Activated CD4-positive, alpha-beta memory T cell treated with anti-CD3 and anti-CD28 coated beads for 36 hours (primary cell): ENCODE results near the gene TUT4. TPM values are rescaled to one million over a fixed set of nuclear protein-coding genes. Genes with fewer than 3 reads are reported as not detected.
A peak's percentile ranks its signal among the peaks of the same experiment; 100 is the strongest.

ENCODE experiments used
- CTCF ChIA-PET: fragments of 350-600 bp; sonication (Branson Sonifier 250); formaldehyde crosslinking; loops from one replicate; lab custom pipeline; 2021; ENCODE audit warnings: antibody characterized with exemption, inconsistent platforms; lab: Charles Lee
- POLR2A ChIA-PET: fragments of 350-600 bp; sonication (Branson Sonifier 250); formaldehyde crosslinking; loops from one replicate; lab custom pipeline; 2021; ENCODE audit warnings: antibody characterized with exemption; lab: Charles Lee
- DNase-seq: peaks from one replicate; pipeline ENCODE4 v3.0.0-alpha.2; 2020
- H3K27ac Mint-ChIP-seq: one replicate; pipeline ENCODE4 v1.8.0; 2021; ENCODE audit warnings: mixed read lengths
- H3K27me3 Mint-ChIP-seq: one replicate; pipeline ENCODE4 v1.8.0; 2021; ENCODE audit warnings: mixed read lengths
- H3K36me3 Mint-ChIP-seq: one replicate; pipeline ENCODE4 v1.8.0; 2021; ENCODE audit warnings: mixed read lengths
- H3K4me1 Mint-ChIP-seq: one replicate; pipeline ENCODE4 v1.8.0; 2021; ENCODE audit warnings: low read depth, mixed read lengths
- H3K4me3 Mint-ChIP-seq: one replicate; pipeline ENCODE4 v1.8.0; 2021; ENCODE audit warnings: mild to moderate bottlenecking, mixed read lengths
- H3K9me3 Mint-ChIP-seq: one replicate; pipeline ENCODE4 v1.8.0; 2021; ENCODE audit warnings: mixed read lengths
- intact Hi-C: fragments of 100-400 bp; cut with micrococcal nuclease; formaldehyde crosslinking; loops from one replicate; pipeline ENCODE4 v1.15.1; 2023
- total RNA-seq, 2 experiments: library from RNA; stranded (reverse); gene quantifications; one replicate each; pipeline ENCODE4 v1.2.3, GENCODE V29; 2021

Gene TUT4
- total RNA-seq, 2 experiments from 2014 or later: 54.6 to 62.1 TPM

GRCh38 chr1:52551507-52552235 lies 1.2 kb downstream of the TUT4 start:
- H3K4me1 Mint-ChIP-seq: peaks cover 40% of the 10 kb centered on the region
- no peaks in the 10 kb centered on the region for H3K9me3 Mint-ChIP-seq
- H3K27ac Mint-ChIP-seq: no peak overlapping the region
- ChIA-PET POLR2A (interaction anchor here (0.6 to 1.0 kb wide), 4 partner anchors 16 to 148 kb away, joined by 3 to 4 read pairs (median 3); partner anchors contain the start of genes ORC1, PRPF38A and SHISAL2A), CTCF (interaction anchor here (0.5 kb wide), 1 partner anchor 147 kb away, joined by 3 read pairs; the partner anchor contains the start of genes ORC1 and PRPF38A)
- H3K4me3 Mint-ChIP-seq: no peak overlapping the region
- intact Hi-C loops: loop anchor here (1.0 to 10.0 kb wide), 7 partner anchors 31 to 409 kb away; partner anchors contain the start of genes CC2D1B, ECHDC2, GPX7 and ORC1
- H3K27me3 Mint-ChIP-seq: no peaks in the 10 kb centered on the region
- DNase-seq: peak; percentile 71
- no peaks in the 10 kb centered on the region for H3K36me3 Mint-ChIP-seq

GRCh38 chr1:52550447-52550846 lies 2.4 kb downstream of the TUT4 start:
- Mint-ChIP-seq H3K4me1 (peaks cover 46% of the 10 kb centered on the region), H3K9me3 (no peaks in the 10 kb centered on the region), H3K27me3 (no peaks in the 10 kb centered on the region), H3K27ac (no peak overlapping the region), H3K36me3 (peaks cover 4% of the 10 kb centered on the region), H3K4me3 (peak overlapping the region; percentile 13)
- POLR2A ChIA-PET: no interaction called here
- CTCF ChIA-PET: no interaction called here
- intact Hi-C loops: loop anchor here (5.0 to 10.0 kb wide), 2 partner anchors 374 to 408 kb away; partner anchors contain the start of genes ECHDC2, SCP2 and ZFYVE9
- no peak for DNase-seq

GRCh38 chr1:52549267-52549666 lies 3.6 kb downstream of the TUT4 start:
- peaks cover 4% of the 10 kb centered on the region for H3K9me3 Mint-ChIP-seq
- DNase-seq: no peak
- H3K27me3 Mint-ChIP-seq: no peaks in the 10 kb centered on the region
- no peak overlapping the region for H3K27ac Mint-ChIP-seq
- intact Hi-C loops: no loop called here
- ChIA-PET CTCF (interaction anchor here (1.2 kb wide), 1 partner anchor 154 kb away, joined by 3 read pairs; no protein-coding TSS in a partner anchor), POLR2A (no interaction called here)
- no peak overlapping the region for H3K4me3 Mint-ChIP-seq
- peaks cover 7% of the 10 kb centered on the region for H3K36me3 Mint-ChIP-seq
- peaks cover 40% of the 10 kb centered on the region for H3K4me1 Mint-ChIP-seq

GRCh38 chr1:52546852-52547251 lies 6.0 kb downstream of the TUT4 start:
- DNase-seq: no peak
- Mint-ChIP-seq H3K27me3 (no peaks in the 10 kb centered on the region), H3K4me3 (no peak overlapping the region), H3K9me3 (peaks cover 21% of the 10 kb centered on the region), H3K27ac (no peak overlapping the region), H3K4me1 (peaks cover 36% of the 10 kb centered on the region), H3K36me3 (peaks cover 24% of the 10 kb centered on the region)
- POLR2A ChIA-PET: no interaction called here
- CTCF ChIA-PET: no interaction called here
- intact Hi-C loops: no loop called here

GRCh38 chr1:52544665-52545525 lies 8.0 kb downstream of the TUT4 start:
- ChIA-PET POLR2A (no interaction called here), CTCF (no interaction called here)
- no peak overlapping the region for H3K4me3 Mint-ChIP-seq
- H3K9me3 Mint-ChIP-seq: peaks cover 26% of the 10 kb centered on the region
- H3K27me3 Mint-ChIP-seq: no peaks in the 10 kb centered on the region
- DNase-seq: no peak
- H3K36me3 Mint-ChIP-seq: peaks cover 31% of the 10 kb centered on the region
- no peak overlapping the region for H3K27ac Mint-ChIP-seq
- H3K4me1 Mint-ChIP-seq: peaks cover 30% of the 10 kb centered on the region
- intact Hi-C loops: no loop called here

GRCh38 chr1:52542085-52542688 lies 10.7 kb downstream of the TUT4 start:
- H3K27ac Mint-ChIP-seq: no peak overlapping the region
- H3K9me3 Mint-ChIP-seq: peaks cover 26% of the 10 kb centered on the region
- H3K4me3 Mint-ChIP-seq: no peak overlapping the region
- no peak for DNase-seq
- ChIA-PET POLR2A (no interaction called here), CTCF (no interaction called here)
- peaks cover 37% of the 10 kb centered on the region for H3K36me3 Mint-ChIP-seq
- intact Hi-C loops: no loop called here
- peaks cover 24% of the 10 kb centered on the region for H3K4me1 Mint-ChIP-seq
- H3K27me3 Mint-ChIP-seq: no peaks in the 10 kb centered on the region

- Mint-ChIP-seq H3K4me3 (no peak overlapping the region), H3K36me3 (peaks cover 14% of the 10 kb centered on the region), H3K27ac (no peak overlapping the region), H3K9me3 (peaks cover 7% of the 10 kb centered on the region), H3K27me3 (no peaks in the 10 kb centered on the region), H3K4me1 (peaks cover 48% of the 10 kb centered on the region)
- no peak for DNase-seq
- ChIA-PET POLR2A (interaction anchor here (0.6 to 0.9 kb wide), 3 partner anchors 16 to 123 kb away, joined by 3 read pairs; partner anchors contain the start of gene TUT4), CTCF (no interaction called here)
- intact Hi-C loops: no loop called here
Observed at GRCh38 chr1:52534928-52535764, 17.7 kb downstream of the TUT4 start.

- CTCF ChIA-PET: no interaction called here
- H3K4me3 Mint-ChIP-seq: no peak overlapping the region
- H3K27me3 Mint-ChIP-seq: no peaks in the 10 kb centered on the region
- peaks cover 10% of the 10 kb centered on the region for H3K36me3 Mint-ChIP-seq
- H3K9me3 Mint-ChIP-seq: peaks cover 7% of the 10 kb centered on the region
- POLR2A ChIA-PET: no interaction called here
- DNase-seq: no peak
- intact Hi-C loops: no loop called here
- H3K4me1 Mint-ChIP-seq: peaks cover 40% of the 10 kb centered on the region
- no peak overlapping the region for H3K27ac Mint-ChIP-seq
Observed at GRCh38 chr1:52533713-52534112, 19.2 kb downstream of the TUT4 start.

GRCh38 chr1:52532731-52533327 lies 20.1 kb downstream of the TUT4 start:
- intact Hi-C loops: no loop called here
- DNase-seq: no peak
- Mint-ChIP-seq H3K9me3 (peaks cover 7% of the 10 kb centered on the region), H3K27me3 (no peaks in the 10 kb centered on the region), H3K4me3 (no peak overlapping the region), H3K36me3 (peaks cover 11% of the 10 kb centered on the region), H3K4me1 (peaks cover 36% of the 10 kb centered on the region), H3K27ac (no peak overlapping the region)
- POLR2A ChIA-PET: no interaction called here
- CTCF ChIA-PET: no interaction called here

- intact Hi-C loops: no loop called here
- ChIA-PET CTCF (no interaction called here), POLR2A (no interaction called here)
- Mint-ChIP-seq H3K4me3 (no peak overlapping the region), H3K27me3 (no peaks in the 10 kb centered on the region), H3K9me3 (peaks cover 7% of the 10 kb centered on the region), H3K4me1 (peaks cover 33% of the 10 kb centered on the region), H3K27ac (no peak overlapping the region), H3K36me3 (peaks cover 13% of the 10 kb centered on the region)
- DNase-seq: no peak
Observed at GRCh38 chr1:52532247-52532646, 20.6 kb downstream of the TUT4 start.

- intact Hi-C loops: no loop called here
- Mint-ChIP-seq H3K4me1 (peaks cover 33% of the 10 kb centered on the region), H3K27ac (no peak overlapping the region), H3K36me3 (peaks cover 13% of the 10 kb centered on the region), H3K27me3 (no peaks in the 10 kb centered on the region), H3K9me3 (peaks cover 7% of the 10 kb centered on the region), H3K4me3 (no peak overlapping the region)
- ChIA-PET POLR2A (no interaction called here), CTCF (no interaction called here)
- DNase-seq: no peak
Observed at GRCh38 chr1:52531249-52531872, 21.5 kb downstream of the TUT4 start.
